Psoas muscle (tissue), 8 donors: ENCODE measurements around the gene RALA. TPM values are rescaled to one million over a fixed set of nuclear protein-coding genes. Genes with fewer than 3 reads are reported as not detected.
"Not testable (repeated sequence)": the region's sequence is repeated elsewhere in the genome, so short reads cannot be mapped to it uniquely, and the experiment has no call there.

ENCODE experiments used
- ATAC-seq, 4 donors: fragments of 200-7000 bp; cut with Tn5 transposase; one replicate each; pipeline ENCODE4 v1.9.1; 2020; ENCODE audit warnings: moderate library complexity in 3 of 4, mild to moderate bottlenecking in 2 of 4
- DNase-seq, 2 donors: peaks; one replicate each; pipeline ENCODE4 v3.0.0-alpha.2; 2020
- H3K27ac ChIP-seq: fragments of 200-600 bp; one replicate; pipeline ENCODE4 v1.8.0; 2022
- H3K27me3 ChIP-seq, 3 donors: fragments of 200-600 bp in 1 of 3; one replicate each; pipeline versions ENCODE4 v1.6.1 to v1.8.0; 2013 to 2022; ENCODE audit warnings: low read length in 2 of 3, mild to moderate bottlenecking in 2 of 3, moderate library complexity in 1 of 3; ENCODE audit not compliant: insufficient read depth in 3 of 3
- H3K36me3 ChIP-seq, 2 donors: fragments of 200-600 bp in 1 of 2; one replicate each; pipeline versions ENCODE4 v1.6.1 to v1.8.0; 2013 to 2022; ENCODE audit warnings: low read depth in 1 of 2, mild to moderate bottlenecking in 1 of 2, moderate library complexity in 1 of 2; ENCODE audit not compliant: insufficient read depth in 1 of 2
- H3K4me1 ChIP-seq: fragments of 200-600 bp; one replicate; pipeline ENCODE4 v1.8.0; 2022
- H3K4me3 ChIP-seq: fragments of 200-600 bp; one replicate; pipeline ENCODE4 v1.8.0; 2022; ENCODE audit warnings: mild to moderate bottlenecking
- H3K9me3 ChIP-seq: fragments of 200-600 bp; one replicate; pipeline ENCODE4 v1.8.0; 2022
- CTCF ChIP-seq: fragments of 200-600 bp; IDR thresholded peaks from one replicate; pipeline ENCODE4 v1.8.0; 2022; ENCODE audit warnings: antibody characterized with exemption
- WGBS, 3 donors: extraction: QIAGEN DNeasy Blood & Tissue Kit; methylation state at CpG; one replicate each; pipeline versions ENCODE4 v1.1.6 to v1.1.7; 2013; 5-methylcytosine and 5-hydroxymethylcytosine counted together
- intact Hi-C, 2 donors: fragments of 100-400 bp; cut with DNase I; formaldehyde crosslinking; loops; one replicate each; pipeline versions ENCODE4 v1.11.0 to v1.14.2; 2022
- polyA plus RNA-seq, 3 donors: library from polyadenylated mRNA; stranded (reverse); fragments of 200-250 nt; gene quantifications; one replicate each; pipeline ENCODE4 v1.2.3, GENCODE V29; 2013
- total RNA-seq, 4 donors: library from RNA; stranded (reverse); fragmentation: NEBNext Ultra II Directional in 2 of 4; extraction: Animal tissue kit (Norgen Biotek cat#: 25700) in 2 of 4; gene quantifications; one replicate each; pipeline versions ENCODE4 v1.2.1 to v1.2.4, GENCODE V29; 2021 to 2023
- donor health status: healthy with polysubstance abuse.
- donor health status: DM: no; HTN: no; CAD: no; lungs with moderate emphysema.
- donor health status: Bipolar disorder and iron deficiency.
- donor health status: healthy.
- donor health status: DM: yes; HTN: yes; CAD: no.
- donor health status: DM: no; HTN: no; CAD: no.
- donor health status: DM: no; HTN: no; CAD: no.
- donor health status: DM: yes; HTN: yes; CAD: no.

Gene RALA
- total and polyA plus RNA-seq, 7 donors = 15.1 to 33.9 (median 17.9) TPM

GRCh38 chr7:39686261-39686924 lies 63.0 kb downstream of the RALA start:
- H3K27me3 ChIP-seq = no peaks in the 10 kb centered on the region
- WGBS, 3 donors = 81 to 89% (median 87%) methylated on average over 3 of the region's 3 CpGs
- H3K4me1 ChIP-seq = peaks cover 21% of the 10 kb centered on the region
- no peak for TF ChIP-seq CTCF
- H3K36me3 ChIP-seq = peaks cover 0 to 28% of the 10 kb centered on the region in 2 donors
- H3K9me3 ChIP-seq = no peaks in the 10 kb centered on the region
- H3K4me3 ChIP-seq = no peak overlapping the region
- no peak for DNase-seq
- intact Hi-C loops = loop anchor here in 1 of 2 donors (10.0 kb wide), 1 partner anchor 62 kb away; the partner anchor contains the start of gene RALA
- no peak overlapping the region for H3K27ac ChIP-seq
- no peak for ATAC-seq

- 90 to 96% (median 93%) methylated on average over 9 of the region's 9 CpGs for WGBS, 3 donors
- no peak for TF ChIP-seq CTCF
- no peak overlapping the region for H3K27ac ChIP-seq
- no peak for DNase-seq
- no peak for ATAC-seq
- peaks cover 0 to 44% of the 10 kb centered on the region in 2 donors for H3K36me3 ChIP-seq
- no peaks in the 10 kb centered on the region for H3K9me3 ChIP-seq
- no peak overlapping the region for H3K4me3 ChIP-seq
- no peaks in the 10 kb centered on the region for H3K4me1 ChIP-seq
- intact Hi-C loops = loop anchor here in 1 of 2 donors (10.0 kb wide), 1 partner anchor 64 kb away; the partner anchor contains the start of gene RALA
- H3K27me3 ChIP-seq = no peaks in the 10 kb centered on the region
Observed at GRCh38 chr7:39688611-39689480, 65.5 kb downstream of the RALA start.

- no peaks in the 10 kb centered on the region for H3K9me3 ChIP-seq
- H3K4me3 ChIP-seq = no peak overlapping the region
- H3K4me1 ChIP-seq = no peaks in the 10 kb centered on the region
- DNase-seq (no peak), ATAC-seq (no peak)
- intact Hi-C loops = loop anchor here in 1 of 2 donors (10.0 kb wide), 1 partner anchor 67 kb away; the partner anchor contains the start of gene RALA
- H3K36me3 ChIP-seq = peaks cover 0 to 54% of the 10 kb centered on the region in 2 donors
- H3K27ac ChIP-seq = no peak overlapping the region
- no peaks in the 10 kb centered on the region for H3K27me3 ChIP-seq
- WGBS, 3 donors = 91 to 95% (median 92%) methylated on average over 2 of the region's 2 CpGs
- no peak for TF ChIP-seq CTCF
Observed at GRCh38 chr7:39691821-39692220, 68.4 kb downstream of the RALA start.

- intact Hi-C loops = loop anchor here in 1 of 2 donors (10.0 kb wide), 1 partner anchor 68 kb away; the partner anchor contains the start of gene RALA
- 72 to 97% (median 93%) methylated on average over 4 of the region's 4 CpGs for WGBS, 3 donors
- peaks cover 9 to 59% of the 10 kb centered on the region in 2 donors for H3K36me3 ChIP-seq
- not testable (repeated sequence) for H3K27me3 ChIP-seq, H3K27ac ChIP-seq, ATAC-seq, H3K9me3 ChIP-seq, H3K4me3 ChIP-seq, H3K4me1 ChIP-seq, DNase-seq
Observed at GRCh38 chr7:39693086-39693485, 69.7 kb downstream of the RALA start.

GRCh38 chr7:39693812-39694211 lies 70.4 kb downstream of the RALA start:
- WGBS, 3 donors = 89 to 98% (median 94%) methylated on average over 2 of the region's 2 CpGs

More at GRCh38 chr7:39693812-39694211, 70.4 kb downstream of the RALA start:
- H3K9me3 ChIP-seq = no peaks in the 10 kb centered on the region
- DNase-seq = no peak
- H3K36me3 ChIP-seq = peaks cover 9 to 67% of the 10 kb centered on the region in 2 donors
- no peaks in the 10 kb centered on the region for H3K4me1 ChIP-seq
- no peak for TF ChIP-seq CTCF
- H3K27ac ChIP-seq = no peak overlapping the region
- no peak for ATAC-seq
- H3K4me3 ChIP-seq = no peak overlapping the region
- intact Hi-C loops = loop anchor here in 1 of 2 donors (10.0 kb wide), 1 partner anchor 69 kb away; the partner anchor contains the start of gene RALA
- no peaks in the 10 kb centered on the region for H3K27me3 ChIP-seq
